Stimulated activated CD8-positive, alpha-beta memory T cell treated with anti-CD3 and anti-CD28 coated beads, Interleukin-2, amount 100 ng/mL, for 48 hours (primary cell): ENCODE data around the gene FHOD3.
"Not testable (repeated sequence)": the region's sequence is repeated elsewhere in the genome, so short reads cannot be mapped to it uniquely, and the experiment has no call there.

Source experiments
- DNase-seq, 2 donors: peaks; one replicate each; pipeline ENCODE4 v3.0.0-alpha.2; 2020; ENCODE audit warnings: low read depth in 2 of 2

The FHOD3 gene

GRCh38 chr18:36450264-36450663 is 152.8 kb downstream of the FHOD3 start:
- no peak for DNase-seq

- no peak for DNase-seq
These were observed 154.1 kb downstream of the FHOD3 start for GRCh38 chr18:36451454-36452251.

GRCh38 chr18:36454245-36454644 is 156.7 kb downstream of the FHOD3 start:
- DNase-seq = no peak

GRCh38 chr18:36454848-36455458 is 157.4 kb downstream of the FHOD3 start:
- DNase-seq = no peak

- DNase-seq = no peak
These were observed 158.4 kb downstream of the FHOD3 start for GRCh38 chr18:36455931-36456330.

- DNase-seq = no peak
These were observed 159.1 kb downstream of the FHOD3 start for GRCh38 chr18:36456622-36457021.

- DNase-seq = no peak
These were observed 160.2 kb downstream of the FHOD3 start for GRCh38 chr18:36457683-36458082.

- no peak for DNase-seq
These were observed 160.8 kb downstream of the FHOD3 start for GRCh38 chr18:36458306-36458705.

GRCh38 chr18:36459203-36459602 is 161.7 kb downstream of the FHOD3 start:
- no peak for DNase-seq

GRCh38 chr18:36459786-36460185 is 162.3 kb downstream of the FHOD3 start:
- no peak for DNase-seq

- no peak for DNase-seq
These were observed 162.9 kb downstream of the FHOD3 start for GRCh38 chr18:36460324-36460850.

GRCh38 chr18:36460854-36461253 is 163.3 kb downstream of the FHOD3 start:
- DNase-seq = no peak

- no peak for DNase-seq
These were observed 164.1 kb downstream of the FHOD3 start for GRCh38 chr18:36461551-36461987.

GRCh38 chr18:36463516-36463915 is 166.0 kb downstream of the FHOD3 start:
- not testable (repeated sequence) for DNase-seq

GRCh38 chr18:36464126-36464651 is 166.7 kb downstream of the FHOD3 start:
- DNase-seq = no peak

GRCh38 chr18:36465276-36465675 is 167.8 kb downstream of the FHOD3 start:
- no peak for DNase-seq

- DNase-seq = no peak
These were observed 168.5 kb downstream of the FHOD3 start for GRCh38 chr18:36465970-36466369.

- no peak for DNase-seq
These were observed 170.1 kb downstream of the FHOD3 start for GRCh38 chr18:36467614-36468013.

GRCh38 chr18:36468161-36468560 is 170.6 kb downstream of the FHOD3 start:
- DNase-seq = no peak

GRCh38 chr18:36469461-36469860 is 171.9 kb downstream of the FHOD3 start:
- no peak for DNase-seq

GRCh38 chr18:36470896-36471295 is 173.4 kb downstream of the FHOD3 start:
- DNase-seq = no peak

GRCh38 chr18:36471393-36471792 is 173.9 kb downstream of the FHOD3 start:
- no peak for DNase-seq

- DNase-seq = no peak
These were observed 178.9 kb downstream of the FHOD3 start for GRCh38 chr18:36476433-36476832.
